NCI-H69 (cell line): Measurements from ENCODE around the gene TLE1.
"Not testable (repeated sequence)": the region's sequence is repeated elsewhere in the genome, so short reads cannot be mapped to it uniquely, and the experiment has no call there.

ENCODE experiments used
- DNase-seq: peaks from one replicate; lab custom pipeline; 2025; lab: John Stamatoyannopoulos, UW

The TLE1 gene

GRCh38 chr9:81689343-81690175, at the start of gene TLE1:
Gene TLE1, minus strand, starts transcription at chr9:81689547. Its CDS starts 1,307 bp downstream, at chr9:81688240.
- DNase-seq: peak; percentile 100

DNA sequence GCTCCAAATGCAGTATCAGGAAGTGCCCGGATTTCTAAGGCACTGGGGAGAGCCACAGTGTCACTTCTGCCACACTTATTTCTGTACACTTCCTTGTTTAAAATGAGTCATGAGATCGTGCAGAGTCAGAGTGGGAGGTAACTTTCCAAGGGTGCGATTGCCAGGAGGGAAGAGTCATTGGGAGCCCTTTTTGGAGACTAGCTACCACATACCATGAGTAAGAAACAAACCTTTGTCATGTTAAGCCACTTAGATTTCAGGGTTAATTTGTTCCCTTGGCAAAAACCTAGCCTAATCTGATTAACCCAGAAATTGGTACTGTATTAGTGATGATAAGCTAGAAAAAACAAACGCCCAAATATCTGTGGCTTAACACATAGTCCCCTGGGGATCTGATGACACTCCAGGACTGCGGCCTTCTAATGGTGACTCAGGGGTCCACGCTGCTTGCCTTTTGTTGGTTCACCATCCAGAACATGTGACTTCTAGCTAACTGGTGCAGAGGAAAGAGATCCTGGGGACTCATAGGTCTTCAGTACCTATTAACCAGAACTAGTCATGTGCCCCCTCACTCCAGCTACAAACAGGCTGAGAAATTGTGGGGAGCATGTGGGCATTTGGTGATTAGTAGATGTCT, 48.6 kb upstream of the TLE1 start:
- DNase-seq: peak; percentile 43

DNA sequence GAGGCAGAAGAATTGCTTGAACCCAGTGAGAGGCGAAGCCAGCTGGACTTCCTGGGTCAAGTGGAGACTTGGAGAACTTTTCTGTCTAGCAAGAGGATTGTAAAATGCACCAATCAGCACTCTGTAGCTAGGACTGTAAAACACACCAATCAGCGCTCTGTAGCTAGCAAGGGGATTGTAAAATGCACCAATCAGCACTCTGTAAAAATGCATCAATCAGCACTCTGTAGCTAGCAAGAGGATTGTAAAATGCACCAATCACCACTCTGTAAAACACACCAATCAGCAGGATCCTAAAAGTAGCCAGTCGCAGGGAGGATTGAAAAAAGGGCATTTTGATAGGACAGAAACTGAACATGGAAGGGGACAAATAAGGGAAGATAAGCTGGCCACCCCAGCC, 41.2 kb upstream of the TLE1 start:
- DNase-seq: not testable (repeated sequence)

DNA sequence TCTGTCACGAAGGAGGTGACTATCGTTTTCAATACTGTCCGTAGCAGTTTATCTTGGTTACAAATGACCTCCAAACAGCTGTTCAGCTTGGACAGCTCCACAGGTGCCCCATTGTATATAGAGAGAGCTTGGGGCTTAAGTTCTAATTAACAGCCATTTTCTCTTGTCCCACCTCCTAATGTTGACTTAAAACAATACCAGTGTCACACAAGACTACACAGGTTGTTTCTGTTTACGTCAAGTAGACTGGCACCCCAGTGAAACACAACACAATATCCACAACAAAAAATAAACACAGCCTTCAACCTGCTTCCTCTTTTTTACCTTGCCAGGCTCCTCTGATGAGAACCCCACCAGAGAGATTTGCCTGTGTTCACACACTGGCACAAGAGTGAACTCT, 39.8 kb upstream of the TLE1 start:
- peak; percentile 93 for DNase-seq

- DNase-seq: peak; percentile 88
Measured at GRCh38 chr9:81724242-81724889, 35.0 kb upstream of the TLE1 start.

GRCh38 chr9:81722277-81722676, 32.9 kb upstream of the TLE1 start:
- no peak for DNase-seq

- peak; percentile 83 for DNase-seq
Measured at GRCh38 chr9:81720450-81721086, 31.2 kb upstream of the TLE1 start.

DNA sequence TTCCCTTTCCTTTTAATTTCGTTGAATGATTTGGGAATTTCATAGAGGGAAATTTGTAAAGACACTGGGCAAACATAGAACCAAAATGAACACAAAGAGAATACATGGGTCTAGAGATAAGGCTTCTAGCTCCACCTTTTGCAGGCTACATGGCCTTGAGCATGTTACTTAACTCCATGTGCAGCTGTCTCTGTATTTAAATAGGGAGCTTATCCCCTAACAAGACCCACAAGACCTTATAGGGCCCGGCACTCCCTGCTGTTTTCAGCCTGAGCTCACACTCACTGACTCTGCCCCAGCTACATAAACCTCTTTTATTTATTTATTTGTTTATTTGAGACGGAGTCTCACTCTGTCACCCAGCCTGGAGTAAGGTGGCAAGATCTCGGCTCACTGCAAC, 30.6 kb upstream of the TLE1 start:
- peak; percentile 36 for DNase-seq

- DNase-seq: no peak
Measured at GRCh38 chr9:81718244-81718643, 28.9 kb upstream of the TLE1 start.

DNA sequence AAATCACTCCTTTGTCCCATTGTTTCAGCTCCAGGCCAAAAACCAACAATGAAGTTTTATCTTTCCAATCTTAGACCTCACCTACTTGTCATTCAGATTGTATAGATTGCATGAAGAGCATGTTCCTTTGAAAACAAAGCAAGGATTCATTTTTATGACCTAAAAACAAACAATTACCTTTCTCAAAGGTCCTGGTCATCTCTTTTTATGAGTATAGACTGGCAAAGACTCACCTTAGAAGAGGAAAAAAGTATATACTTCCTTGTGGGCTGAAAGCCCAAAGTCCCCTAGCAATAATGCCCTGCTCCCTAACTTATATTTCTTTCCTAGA, 28.4 kb upstream of the TLE1 start:
- peak; percentile 59 for DNase-seq

DNA sequence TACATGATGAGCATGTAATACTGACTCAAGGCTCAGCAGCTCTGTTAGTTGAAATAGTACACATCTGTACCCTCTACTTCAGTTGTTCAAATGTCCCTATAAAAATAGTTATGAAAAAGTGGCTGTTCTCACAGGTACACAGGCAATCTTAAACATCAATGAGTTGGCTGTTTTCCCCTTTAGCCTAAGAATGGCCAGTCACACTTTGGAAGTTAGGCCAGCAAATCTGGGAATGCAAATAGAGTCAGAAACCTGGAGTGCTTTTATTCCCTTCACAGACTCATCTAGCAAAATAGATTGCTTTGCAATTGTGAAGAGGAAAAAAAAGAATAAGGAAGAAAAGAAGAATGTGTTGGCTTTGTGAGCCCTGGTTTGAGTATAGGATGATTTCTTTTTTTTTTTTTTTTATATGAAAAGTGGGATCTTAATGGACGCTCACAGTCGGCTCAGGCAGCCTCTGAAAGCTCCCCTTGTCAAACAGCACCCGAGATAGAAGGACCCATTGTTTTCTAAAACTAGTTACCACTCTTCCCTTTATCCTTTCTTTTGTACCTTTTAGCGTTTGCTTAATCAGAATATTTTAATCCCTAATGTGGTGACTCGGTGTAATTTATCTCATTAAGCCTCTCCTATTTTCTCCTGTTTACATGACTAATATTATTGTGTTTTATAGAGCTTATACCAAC, 27.9 kb upstream of the TLE1 start:
- no peak for DNase-seq

DNA sequence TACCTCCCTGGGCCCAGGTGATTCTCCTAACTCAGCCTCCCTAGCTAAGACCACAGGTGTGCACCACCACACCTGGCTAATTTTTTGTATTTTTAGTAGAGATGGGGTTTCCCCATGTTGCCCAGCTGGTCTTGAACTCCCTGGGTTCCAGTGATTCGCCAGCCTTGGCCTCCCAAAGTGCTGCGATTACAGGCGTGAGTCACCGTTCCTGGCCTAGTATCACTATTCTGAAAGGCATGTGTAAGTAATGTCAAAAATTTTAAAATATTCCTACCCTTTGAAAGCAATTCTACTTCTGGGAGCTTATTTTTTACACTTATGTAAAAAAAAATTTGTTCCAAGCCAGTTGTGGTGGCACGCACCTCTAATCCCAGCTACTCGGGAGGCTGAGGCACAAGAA, 27.1 kb upstream of the TLE1 start:
- DNase-seq: no peak

- no peak for DNase-seq
Measured at GRCh38 chr9:81705578-81705977, 16.2 kb upstream of the TLE1 start.

GRCh38 chr9:81694541-81694940, 5.2 kb upstream of the TLE1 start:
- no peak for DNase-seq

- DNase-seq: peak; percentile 86
Measured at GRCh38 chr9:81693671-81694378, 4.5 kb upstream of the TLE1 start.

DNA sequence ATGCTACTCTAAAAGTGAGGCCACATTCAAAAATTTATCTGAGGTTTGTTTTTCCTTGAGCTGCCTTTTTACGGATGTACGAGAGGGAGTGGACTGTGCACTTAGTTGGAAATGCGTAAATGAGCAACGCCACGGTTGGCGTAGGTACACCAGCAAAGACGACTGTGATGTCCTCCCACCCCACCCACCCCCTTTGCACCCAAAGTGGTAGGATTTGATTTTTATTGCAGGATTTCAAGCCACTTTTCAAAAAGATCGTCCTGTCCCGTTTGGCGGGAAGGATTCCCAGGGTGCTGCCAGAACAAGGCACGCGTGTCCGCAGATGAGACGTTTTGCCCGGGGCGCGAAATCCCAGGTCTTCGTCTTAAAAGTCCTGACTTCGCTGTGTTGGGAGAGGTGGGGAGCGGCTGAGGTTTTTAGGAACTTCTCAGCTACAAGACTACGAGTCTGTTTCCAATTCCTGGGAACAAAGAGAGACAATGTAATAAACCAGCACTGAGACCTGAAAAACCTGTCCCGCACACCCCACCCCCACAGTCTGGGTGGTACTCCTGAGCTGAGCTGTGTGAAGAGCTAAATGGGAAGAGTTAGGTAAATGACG, 1.0 kb upstream of the TLE1 start:
- DNase-seq: peak; percentile 86

- not testable (repeated sequence) for DNase-seq
Measured at GRCh38 chr9:81689093-81689342, 329 bp downstream of the TLE1 start.

DNA sequence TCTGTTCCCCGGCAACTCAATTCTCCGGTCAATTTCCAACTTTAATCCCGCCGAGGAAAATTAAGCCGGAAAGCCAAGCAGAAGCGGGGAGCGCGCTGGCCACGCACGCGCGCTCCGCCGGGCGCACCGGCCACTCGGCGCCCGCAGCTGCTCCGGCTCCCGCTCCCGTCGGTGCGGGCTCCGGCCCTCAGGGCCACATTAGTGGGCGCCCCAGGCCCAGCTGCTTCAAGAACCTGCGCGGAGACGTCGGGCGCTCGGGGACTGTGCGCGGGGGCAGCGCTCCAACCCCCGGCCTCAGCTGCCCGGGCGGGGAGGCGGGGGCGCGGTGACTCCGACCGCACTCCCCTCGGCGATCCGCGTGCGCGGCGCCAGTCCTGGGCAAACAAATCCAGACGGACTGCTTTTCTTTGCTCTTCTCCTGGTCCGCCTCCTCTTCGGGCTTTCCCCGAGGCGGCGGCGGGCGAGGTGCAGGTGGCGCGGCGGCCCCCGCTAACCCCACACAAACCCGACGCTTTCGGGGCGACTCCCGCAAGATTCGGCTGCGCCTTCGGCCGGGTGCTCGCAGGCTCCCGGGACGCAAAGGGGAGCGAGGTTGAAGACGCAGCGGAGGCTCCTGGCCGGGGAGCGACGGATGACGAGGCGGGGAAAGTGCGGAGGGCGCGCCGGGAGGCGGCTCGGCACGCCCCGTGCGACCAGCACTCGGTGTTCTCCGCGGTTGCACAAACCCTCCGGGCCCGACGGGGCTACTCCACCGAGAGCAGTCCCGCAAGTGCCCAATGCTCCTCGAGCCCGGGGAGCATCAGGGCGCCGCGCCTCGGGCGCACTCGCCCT, 870 bp downstream of the TLE1 start:
- peak; percentile 76 for DNase-seq

GRCh38 chr9:81687521-81688261, 1.7 kb downstream of the TLE1 start:
- DNase-seq: peak; percentile 81
